ENCODE results near the gene SEC61A1.

SEC61A1 gene

DNA sequence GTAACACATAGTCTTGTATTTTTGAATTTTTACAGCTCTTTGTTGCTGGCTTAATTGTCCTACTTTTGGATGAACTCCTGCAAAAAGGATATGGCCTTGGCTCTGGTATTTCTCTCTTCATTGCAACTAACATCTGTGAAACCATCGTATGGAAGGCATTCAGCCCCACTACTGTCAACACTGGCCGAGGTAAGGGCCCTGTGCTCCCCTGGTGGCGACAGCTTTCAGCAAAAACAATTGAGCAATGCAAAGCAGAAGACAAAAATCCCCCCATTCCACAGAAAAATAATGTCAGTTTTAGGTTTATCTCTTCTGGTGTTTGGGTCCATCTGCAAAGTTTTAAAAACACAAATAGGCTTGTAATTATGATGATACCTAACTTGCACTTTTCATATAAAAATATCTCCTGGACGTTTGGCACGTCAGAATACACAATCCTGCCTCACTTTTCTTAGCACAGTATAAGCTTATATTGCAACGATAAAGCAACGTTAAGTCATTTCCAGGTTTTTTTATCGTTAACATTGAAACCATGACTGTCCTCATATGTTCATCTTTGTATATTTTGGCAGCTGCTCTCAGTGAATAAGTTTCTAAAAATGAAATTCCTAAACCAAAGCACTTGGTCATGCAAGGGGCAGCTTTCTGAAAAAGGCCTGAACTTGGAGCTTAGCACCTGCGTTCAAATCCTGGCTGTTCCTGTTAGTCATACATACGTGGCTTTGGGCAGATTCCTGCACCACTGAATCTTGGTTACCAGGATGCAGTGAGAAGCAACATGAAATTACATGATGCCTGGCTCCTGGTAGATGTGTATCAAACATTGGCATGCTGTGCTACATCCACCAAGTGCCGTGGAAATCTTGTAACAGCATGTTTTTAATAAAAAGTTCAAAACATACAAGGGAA, 8.5 kb downstream of the SEC61A1 start:
- no peak for DNase-seq

- DNase-seq: no peak
Measured at GRCh38 chr3:128062033-128062745, 10.0 kb downstream of the SEC61A1 start.

GRCh38 chr3:128063865-128064264, 11.6 kb downstream of the SEC61A1 start:
- no peak for DNase-seq

GRCh38 chr3:128064962-128065361, 12.7 kb downstream of the SEC61A1 start:
- DNase-seq: no peak

GRCh38 chr3:128066114-128066513, 13.9 kb downstream of the SEC61A1 start:
- DNase-seq: no peak

DNA sequence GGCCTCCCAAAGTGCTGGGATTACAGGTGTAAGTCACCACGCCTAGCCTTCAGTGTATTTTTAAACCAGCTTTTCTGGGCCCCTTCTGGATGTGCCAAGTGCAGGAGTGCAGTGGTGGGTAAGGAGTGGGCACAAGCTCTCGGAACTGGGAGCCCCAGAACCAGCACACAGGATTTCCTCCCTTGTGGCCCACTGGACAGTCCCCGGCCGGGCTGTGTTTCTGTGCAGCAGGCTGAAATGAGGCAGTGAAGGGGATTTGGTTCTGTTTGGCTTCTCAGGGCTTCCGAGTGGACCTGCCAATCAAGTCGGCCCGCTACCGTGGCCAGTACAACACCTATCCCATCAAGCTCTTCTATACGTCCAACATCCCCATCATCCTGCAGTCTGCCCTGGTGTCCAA, 14.4 kb downstream of the SEC61A1 start:
- DNase-seq: no peak

DNA sequence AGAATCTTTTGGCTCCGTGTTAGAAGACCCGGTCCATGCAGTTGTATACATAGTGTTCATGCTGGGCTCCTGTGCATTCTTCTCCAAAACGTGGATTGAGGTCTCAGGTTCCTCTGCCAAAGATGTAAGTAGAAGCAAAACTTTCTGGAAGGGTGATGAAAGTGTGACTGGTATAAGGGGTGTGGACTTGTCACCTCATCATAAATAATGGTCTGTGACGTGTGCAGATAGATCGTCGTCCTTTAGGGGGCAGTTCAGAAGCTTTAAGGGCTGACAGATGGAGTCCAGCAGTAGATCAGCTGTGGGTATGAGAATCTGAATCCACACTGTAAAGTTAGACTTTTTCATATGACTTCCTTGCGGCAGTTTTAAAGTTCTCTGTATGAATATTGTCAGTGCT, 15.3 kb downstream of the SEC61A1 start:
- DNase-seq: no peak

DNA sequence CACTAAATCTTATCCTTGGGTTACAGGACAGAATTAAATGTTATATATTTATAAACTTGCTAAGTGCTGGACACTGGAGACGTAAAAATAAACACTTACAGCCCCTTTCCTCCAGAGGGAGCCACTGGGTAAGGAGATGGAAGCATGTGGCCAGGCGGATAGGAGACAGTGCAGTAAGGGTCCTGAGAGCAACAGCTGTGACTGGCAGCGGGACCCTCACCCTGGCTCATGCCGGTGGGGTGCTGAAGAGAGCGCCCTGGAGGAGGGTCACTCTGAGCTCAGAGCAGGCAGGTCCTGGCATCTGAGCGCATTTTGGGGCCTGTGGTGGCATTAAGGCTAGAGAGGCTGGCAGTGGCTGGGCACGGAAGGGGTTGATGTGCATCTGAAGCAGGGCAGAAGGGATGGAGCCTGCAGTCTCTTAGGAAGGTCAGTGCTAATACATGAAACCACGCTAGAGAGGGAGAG, 16.0 kb downstream of the SEC61A1 start:
- peak in 4 of 6 experiments; percentile 13 to 32 (median 29) for DNase-seq

DNA sequence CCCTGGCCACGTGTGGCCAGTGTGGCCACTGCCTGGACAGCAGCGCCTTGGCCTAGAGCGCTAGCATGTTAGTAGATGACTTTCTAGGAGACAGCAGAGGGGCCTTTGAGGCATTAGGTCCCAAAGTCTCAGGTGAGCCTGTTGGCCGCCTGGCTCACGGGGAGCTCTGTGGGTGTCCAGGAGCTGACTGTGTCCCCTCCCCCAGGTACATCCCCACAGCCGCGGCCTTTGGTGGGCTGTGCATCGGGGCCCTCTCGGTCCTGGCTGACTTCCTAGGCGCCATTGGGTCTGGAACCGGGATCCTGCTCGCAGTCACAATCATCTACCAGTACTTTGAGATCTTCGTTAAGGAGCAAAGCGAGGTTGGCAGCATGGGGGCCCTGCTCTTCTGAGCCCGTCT, 17.0 kb downstream of the SEC61A1 start:
- DNase-seq: no peak

DNA sequence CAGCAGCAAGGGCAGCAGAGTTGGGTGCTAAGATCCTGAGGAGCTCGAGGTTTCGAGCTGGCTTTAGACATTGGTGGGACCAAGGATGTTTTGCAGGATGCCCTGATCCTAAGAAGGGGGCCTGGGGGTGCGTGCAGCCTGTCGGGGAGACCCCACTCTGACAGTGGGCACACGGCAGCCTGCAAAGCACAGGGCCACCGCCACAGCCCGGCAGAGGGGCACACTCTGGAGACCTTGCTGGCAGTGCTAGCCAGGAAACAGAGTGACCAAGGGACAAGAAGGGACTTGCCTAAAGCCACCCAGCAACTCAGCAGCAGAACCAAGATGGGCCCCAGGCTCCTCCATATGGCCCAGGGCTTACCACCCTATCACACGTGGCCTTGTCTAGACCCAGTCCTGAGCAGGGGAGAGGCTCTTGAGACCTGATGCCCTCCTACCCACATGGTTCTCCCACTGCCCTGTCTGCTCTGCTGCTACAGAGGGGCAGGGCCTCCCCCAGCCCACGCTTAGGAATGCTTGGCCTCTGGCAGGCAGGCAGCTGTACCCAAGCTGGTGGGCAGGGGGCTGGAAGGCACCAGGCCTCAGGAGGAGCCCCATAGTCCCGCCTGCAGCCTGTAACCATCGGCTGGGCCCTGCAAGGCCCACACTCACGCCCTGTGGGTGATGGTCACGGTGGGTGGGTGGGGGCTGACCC, 18.8 kb downstream of the SEC61A1 start:
- no peak for DNase-seq

DNA sequence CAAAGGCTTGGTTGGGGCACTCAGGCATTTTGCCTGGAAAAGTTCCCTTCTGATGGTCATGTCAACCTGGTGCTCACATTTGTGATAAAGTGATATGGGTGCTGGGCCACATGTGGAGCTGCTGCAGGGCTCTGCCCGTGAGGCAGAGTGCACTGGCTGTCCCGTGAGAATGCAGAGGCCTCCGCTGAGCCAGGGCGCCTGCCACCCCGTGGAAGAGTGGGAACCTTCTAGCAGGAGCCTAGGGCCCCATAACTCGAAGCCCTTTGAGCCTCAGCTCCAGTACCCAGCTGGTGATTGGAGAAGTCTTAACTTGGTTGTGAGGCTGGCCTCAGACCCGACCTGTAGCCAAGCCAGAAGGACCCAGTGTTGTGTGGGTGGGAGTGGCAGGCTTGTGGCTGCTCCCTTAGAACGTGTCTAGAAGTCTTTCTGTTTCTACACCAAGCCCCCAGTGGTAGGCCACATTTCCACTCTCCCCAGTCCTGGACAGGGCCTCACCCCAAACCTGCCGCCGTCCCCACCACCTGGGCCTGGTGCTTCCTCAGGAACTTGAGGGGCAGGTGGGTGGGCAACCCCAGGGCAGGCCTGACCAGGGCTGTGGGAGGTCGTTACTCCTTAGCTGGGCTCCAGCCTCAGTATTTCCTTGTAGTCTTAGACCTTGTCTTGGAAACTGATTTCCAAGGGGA, 19.7 kb downstream of the SEC61A1 start:
- DNase-seq: no peak

DNA sequence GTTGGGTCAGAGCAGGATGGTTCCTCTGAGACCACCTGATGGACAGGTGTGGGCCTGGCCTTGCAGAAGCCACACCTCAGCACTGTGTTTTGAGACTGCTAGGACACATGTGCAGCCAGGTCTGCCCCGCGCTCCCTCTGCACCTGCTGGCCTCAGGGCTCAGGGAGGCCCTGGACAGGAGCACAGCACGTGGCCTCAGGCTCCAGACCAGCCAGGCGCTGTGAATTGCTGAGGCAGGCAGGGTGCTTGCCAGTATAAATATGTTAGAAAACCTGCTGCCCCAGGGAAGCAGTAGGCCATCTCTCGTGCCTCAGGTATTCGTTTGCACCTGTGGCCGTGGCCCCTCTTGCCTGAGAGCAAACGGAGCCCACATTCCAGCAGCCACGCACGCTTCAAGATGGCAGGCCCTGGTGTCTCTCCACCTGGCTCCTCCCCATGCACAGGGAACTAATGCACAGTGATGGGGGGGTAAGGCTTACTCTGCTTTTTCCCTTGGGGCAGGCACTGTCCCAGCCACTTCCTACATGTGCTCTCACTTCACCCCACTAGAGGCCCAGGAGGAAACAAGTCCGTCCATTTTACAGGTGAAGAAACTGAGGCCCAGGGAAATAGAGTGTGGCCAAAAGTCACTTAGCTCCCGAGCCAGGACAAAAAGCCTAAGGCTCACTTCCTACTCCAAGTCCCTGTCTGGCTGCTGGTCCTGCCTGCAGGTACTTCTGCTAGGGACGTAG, 20.4 kb downstream of the SEC61A1 start:
- DNase-seq: no peak

- no peak for DNase-seq
Measured at GRCh38 chr3:128073185-128073725, 21.0 kb downstream of the SEC61A1 start.

- no peak for DNase-seq
Measured at GRCh38 chr3:128073807-128074206, 21.6 kb downstream of the SEC61A1 start.

- no peak for DNase-seq
Measured at GRCh38 chr3:128074851-128075521, 22.7 kb downstream of the SEC61A1 start.

DNA sequence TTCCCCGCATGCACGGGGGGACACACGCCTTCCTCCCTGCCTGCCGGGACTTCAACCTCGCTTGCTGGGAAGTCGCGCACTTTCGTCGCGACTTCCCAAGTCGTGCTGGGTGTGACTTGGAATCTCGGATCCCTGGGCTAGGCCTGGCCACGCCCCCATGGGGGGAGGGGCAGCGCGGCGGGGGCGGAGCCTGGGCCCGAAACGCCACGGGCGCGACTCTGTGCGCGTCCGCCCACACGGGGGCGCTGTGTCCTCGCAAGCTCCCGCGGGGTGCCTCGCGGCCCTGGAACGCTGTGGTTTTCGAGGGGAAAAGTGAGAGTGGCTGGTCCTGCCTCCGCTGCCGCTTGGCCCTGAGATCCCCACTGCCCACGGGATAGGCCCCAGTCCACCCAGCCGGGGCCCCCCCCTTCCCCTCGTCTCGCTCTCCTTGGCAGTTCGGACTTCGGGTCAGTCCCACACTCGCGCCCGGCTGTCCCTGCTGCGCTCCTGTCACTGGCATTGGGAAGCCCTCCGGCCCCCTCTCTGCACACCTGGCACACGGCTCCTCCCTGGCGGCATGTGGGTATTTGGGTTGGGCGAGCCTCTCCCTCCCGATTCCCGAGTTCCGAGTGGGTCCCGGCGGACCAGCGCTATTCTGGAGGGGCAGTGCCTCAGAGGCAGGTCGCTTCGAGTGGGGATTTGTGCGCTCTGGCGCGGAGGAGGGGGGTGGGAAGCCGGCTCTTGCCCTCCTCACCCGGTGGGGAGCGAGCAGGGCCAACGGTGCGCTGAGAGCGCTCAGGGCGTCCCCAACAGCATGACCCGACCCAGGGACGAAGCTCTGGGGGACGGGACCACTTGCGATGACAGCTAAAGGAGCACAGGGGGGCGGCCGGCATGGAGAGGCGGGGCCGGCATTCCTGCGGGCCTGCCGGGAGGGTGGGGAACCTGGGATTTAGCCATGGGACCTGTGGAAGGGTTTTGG, 23.6 kb downstream of the SEC61A1 start:
- DNase-seq: peak; percentile 58 to 89 (median 84)

DNA sequence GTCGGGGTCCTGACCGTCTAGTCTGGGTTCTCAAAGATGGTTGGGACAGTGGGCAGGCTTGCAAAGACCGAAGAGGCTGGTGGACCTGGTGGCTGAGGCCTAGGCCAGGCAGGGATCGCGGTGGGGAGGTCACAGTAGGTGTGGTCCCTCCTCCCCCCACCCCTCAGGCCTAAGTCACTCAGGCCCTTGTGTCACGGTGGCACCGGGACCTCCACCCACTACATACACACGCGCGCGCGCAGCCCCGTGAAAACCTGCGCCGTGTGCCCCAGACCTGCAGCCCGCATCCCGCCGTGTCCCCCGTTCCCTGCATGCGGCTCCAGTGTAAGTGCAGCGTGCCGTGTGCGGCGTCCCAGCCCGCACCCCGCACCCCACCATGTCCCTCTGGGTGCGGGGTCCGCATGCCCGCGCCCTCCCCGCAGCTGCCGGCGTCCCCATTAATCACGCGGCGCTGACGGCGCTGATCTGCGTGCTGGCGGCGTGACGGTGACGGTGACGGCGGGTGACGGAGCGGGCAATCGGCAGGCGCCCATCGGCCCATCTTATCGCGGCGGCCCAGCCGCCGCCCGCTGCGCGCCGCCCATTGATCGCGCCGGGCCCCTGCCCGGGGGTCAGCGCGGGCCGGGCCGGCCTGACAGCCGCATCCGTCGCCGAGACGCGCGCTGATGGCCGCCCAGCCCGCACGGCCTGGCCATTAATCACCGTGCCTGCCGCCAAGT, 24.4 kb downstream of the SEC61A1 start:
- peak in 5 of 6 experiments; percentile 8 to 45 (median 42) for DNase-seq

GRCh38 chr3:128077202-128077624, 25.0 kb downstream of the SEC61A1 start:
- DNase-seq: peak in 1 of 6 experiments; percentile 5

- DNase-seq: no peak
Measured at GRCh38 chr3:128077665-128078064, 25.4 kb downstream of the SEC61A1 start.
